Subcutaneous adipose tissue (tissue), 4 donors: Measurements from ENCODE around the gene IPCEF1. TPM values are rescaled to one million over a fixed set of nuclear protein-coding genes. Genes with fewer than 3 reads are reported as not detected.

Experiments used
- total RNA-seq, 4 donors: library from RNA; depleted of rRNA; stranded (reverse); fragments of >200 nt; gene quantifications; one replicate each; pipeline ENCODE4 v1.1.0, GENCODE V29; 2016
- TF ChIP-seq, protein P1 (sequence below): fragments of 450-650 bp; IDR thresholded peaks from one replicate; pipeline ENCODE4 v1.5.1; 2016; ENCODE audit warnings: low read depth, mild to moderate bottlenecking, control low read depth, antibody characterized with exemption, moderate library complexity

The IPCEF1 gene
- total RNA-seq, 4 donors from 2014 or later: 0.82 to 2.9 (median 1.5) TPM

DNA sequence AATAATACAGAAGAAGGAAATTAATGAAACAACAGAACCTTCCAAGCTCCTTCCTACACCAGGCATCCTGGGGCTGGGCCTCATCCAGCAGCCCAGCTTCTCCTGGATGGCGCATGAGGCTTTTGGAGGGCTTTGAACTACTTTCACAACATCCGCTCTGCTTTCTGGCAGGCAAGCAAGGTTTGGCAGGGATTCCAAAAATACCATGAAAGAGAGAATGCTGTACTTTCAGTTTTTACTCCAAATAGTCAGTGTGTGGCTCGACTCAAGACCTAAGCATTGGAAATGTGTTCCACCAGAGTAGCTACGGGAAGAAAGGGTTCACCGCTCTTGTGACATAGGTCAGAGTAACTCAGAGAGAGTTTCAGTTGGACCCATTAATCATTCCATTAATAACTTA is 192.2 kb downstream of the IPCEF1 start:
- TF ChIP-seq, protein P1, sequence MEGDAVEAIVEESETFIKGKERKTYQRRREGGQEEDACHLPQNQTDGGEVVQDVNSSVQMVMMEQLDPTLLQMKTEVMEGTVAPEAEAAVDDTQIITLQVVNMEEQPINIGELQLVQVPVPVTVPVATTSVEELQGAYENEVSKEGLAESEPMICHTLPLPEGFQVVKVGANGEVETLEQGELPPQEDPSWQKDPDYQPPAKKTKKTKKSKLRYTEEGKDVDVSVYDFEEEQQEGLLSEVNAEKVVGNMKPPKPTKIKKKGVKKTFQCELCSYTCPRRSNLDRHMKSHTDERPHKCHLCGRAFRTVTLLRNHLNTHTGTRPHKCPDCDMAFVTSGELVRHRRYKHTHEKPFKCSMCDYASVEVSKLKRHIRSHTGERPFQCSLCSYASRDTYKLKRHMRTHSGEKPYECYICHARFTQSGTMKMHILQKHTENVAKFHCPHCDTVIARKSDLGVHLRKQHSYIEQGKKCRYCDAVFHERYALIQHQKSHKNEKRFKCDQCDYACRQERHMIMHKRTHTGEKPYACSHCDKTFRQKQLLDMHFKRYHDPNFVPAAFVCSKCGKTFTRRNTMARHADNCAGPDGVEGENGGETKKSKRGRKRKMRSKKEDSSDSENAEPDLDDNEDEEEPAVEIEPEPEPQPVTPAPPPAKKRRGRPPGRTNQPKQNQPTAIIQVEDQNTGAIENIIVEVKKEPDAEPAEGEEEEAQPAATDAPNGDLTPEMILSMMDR: no peak

DNA sequence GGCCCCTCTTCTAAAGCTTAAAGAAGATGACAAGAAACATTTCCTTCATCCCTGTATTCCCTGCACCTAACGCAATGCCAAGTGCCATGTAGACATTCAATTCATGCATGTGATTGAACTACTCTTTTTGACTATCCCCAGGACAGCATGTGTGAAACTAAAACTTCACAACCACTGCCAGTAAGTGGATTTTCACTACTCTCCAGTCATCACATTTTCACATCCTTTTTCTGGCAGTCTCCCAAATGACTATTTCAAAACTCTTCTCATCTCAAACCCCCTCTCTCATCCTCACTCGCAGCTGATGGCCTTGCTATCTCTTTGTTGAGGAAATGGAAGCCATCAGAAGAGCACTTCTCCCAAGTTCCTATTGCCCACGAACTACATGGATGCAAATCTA is 194.9 kb downstream of the IPCEF1 start:
- TF ChIP-seq, protein P1: no peak

DNA sequence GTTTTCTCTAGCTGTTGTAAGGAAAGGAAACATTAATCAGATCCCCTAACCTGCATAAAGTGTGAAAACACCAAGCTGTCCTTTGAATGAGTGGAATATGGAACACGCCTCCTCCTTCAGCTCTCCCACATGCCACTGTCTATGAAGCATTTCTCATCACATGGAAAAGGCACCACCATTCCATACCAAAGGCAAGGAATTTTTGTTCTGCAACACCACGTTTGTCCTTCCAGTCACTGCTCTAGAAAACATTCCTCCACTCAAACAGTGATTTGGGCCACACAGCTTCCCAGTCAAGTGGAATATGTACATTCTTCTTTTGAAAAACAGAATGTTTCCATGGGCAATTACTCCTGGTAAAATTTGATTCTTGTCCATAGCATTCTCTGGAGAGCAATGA is 197.5 kb downstream of the IPCEF1 start:
- TF ChIP-seq, protein P1: no peak

DNA sequence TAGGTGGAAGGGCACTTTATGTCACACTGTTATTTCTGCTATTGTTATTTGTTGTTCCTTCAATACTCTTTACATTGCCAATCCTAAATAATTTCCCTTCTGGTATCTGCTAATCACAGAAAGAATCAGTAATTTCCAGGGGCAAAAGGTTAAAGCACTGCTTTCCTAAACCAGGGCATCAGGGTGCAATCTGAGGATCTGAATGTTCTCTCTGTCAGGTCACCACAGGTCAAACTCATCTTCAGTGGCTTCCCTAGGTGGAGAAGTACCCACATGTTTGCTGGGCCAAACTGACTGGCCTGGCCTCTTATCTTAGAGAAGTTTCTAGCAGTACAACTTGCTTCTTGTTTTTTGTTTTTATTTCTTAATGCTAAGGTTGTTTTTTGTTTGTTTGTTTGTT is 198.9 kb downstream of the IPCEF1 start:
- TF ChIP-seq, protein P1: no peak

DNA sequence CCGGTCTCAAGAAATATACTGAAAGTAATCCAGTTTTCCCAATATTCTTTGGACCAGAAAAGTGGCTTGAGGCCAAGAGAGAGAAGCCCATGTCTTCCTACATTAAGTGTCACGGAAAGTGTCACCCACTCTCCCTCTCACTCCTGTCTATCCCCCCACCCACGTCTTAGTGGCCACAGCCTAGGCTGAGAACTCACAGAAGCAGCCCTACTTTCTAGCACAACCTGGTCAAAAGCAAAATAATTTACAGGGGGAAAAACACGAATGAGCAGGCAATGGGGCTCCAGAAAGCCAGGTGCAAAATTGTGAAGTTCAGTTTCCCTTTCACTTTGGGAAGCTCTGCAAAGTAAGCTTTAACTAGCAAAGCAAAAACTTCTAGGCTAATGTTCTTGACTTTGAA is 199.5 kb downstream of the IPCEF1 start:
- TF ChIP-seq, protein P1: no peak

DNA sequence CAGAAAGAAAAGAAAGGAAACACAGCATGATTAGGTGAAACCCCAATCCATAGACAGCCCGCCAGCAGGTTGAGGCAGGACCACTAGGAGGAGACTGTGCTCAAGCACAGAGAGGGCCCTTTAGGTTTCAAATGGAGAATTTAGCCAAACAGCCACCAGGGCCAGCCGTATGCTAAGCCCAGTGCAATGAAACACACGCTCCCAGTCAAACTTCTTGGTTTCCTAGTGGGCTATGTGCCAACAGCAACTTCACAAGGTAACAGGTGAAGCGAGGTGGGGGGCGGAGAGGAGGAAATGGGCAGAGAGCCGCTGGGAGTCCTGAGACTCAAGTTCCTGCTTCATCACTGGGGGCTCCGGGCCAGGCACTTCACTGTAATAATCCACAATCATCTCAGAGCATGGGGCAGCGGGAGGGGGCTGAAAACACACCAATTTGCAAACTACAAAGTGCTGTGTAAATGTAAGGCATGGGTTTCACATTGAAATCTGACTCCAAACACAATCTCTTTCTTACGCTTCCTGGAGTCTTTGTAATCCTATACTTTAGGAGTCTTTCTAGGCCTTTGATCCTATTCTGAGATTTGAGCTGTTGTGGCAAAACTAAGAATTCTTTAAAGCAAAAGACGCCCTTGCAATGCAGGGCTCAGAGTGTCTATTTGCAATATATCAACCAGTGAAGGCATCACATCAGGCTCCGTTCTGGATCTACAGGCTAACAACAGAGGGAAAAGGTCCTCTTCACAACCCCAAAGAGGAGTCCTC is 200.3 kb downstream of the IPCEF1 start:
- TF ChIP-seq, protein P1: no peak

DNA sequence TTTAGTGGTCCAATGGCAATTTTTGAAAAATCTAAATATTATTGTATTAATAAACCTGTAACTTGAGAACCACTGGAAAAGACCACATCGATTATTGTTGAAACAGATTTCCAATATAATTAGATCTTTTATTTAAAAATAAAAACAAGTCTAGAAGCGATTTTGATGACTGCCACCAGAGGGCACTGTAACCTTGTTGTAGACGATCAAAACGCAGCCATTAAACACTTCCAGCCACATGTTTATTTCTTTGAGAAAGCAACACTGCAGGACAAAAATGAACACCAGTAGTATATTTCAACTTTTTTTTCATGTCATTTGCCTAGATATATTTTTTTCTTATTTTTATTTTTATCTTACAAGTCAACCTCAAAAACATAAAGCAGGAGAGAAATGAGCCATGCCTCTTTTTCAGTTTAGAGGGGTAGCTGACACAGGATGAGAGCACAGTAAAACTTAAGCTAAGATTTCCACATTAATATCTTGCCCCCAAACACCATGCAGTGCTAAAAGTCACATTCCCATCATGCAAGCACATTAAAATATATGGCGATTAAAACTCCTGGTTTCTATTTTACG is 202.1 kb downstream of the IPCEF1 start:
- TF ChIP-seq, protein P1: no peak
